Naive thymus-derived CD4-positive, alpha-beta T cell (primary cell): ENCODE data around the gene TMEM97. TPM values are rescaled to one million over a fixed set of nuclear protein-coding genes. Genes with fewer than 3 reads are reported as not detected.
"Not testable (repeated sequence)": the region's sequence is repeated elsewhere in the genome, so short reads cannot be mapped to it uniquely, and the experiment has no call there.

ENCODE experiments used
- ATAC-seq: fragments of 150-1000 bp; cut with Tn5 transposase; 2 replicates; pipeline ENCODE4 v1.10.0; 2021; ENCODE audit warnings: mild to moderate bottlenecking, moderate library complexity
- CTCF ChIA-PET: fragments of 350-600 bp; sonication (Branson Sonifier 250); formaldehyde crosslinking; loops from one replicate; lab custom pipeline; 2021; ENCODE audit warnings: antibody characterized with exemption; lab: Charles Lee
- POLR2A ChIA-PET: fragments of 350-600 bp; sonication (Branson Sonifier 250); formaldehyde crosslinking; loops from one replicate; lab custom pipeline; 2021; ENCODE audit warnings: antibody characterized with exemption, inconsistent platforms; lab: Charles Lee
- DNase-seq, 9 donors: peaks; one replicate each; pipeline versions ENCODE4 v3.0.0 to v3.0.0-alpha.2; 2020 to 2022; ENCODE audit warnings: mixed read lengths in 1 of 9
- H3K27ac ChIP-seq: one replicate; pipeline ENCODE4 v1.7.0; 2013; ENCODE audit warnings: mild to moderate bottlenecking, low read depth, low read length, moderate library complexity
- H3K27me3 ChIP-seq, 2 donors: one replicate each; pipeline ENCODE4 v1.7.0; 2013; ENCODE audit warnings: low read length in 2 of 2, mild to moderate bottlenecking in 2 of 2, moderate library complexity in 2 of 2; ENCODE audit not compliant: control insufficient read depth in 2 of 2, insufficient read depth in 2 of 2
- H3K36me3 ChIP-seq, 3 experiments: 1 replicate in 2 of 3; 2 replicates in 1 of 3; pipeline ENCODE4 v1.7.0; 2013; ENCODE audit warnings: low read length in 3 of 3, mild to moderate bottlenecking in 3 of 3, moderate library complexity in 1 of 3; ENCODE audit not compliant: insufficient read depth in 3 of 3, control insufficient read depth in 2 of 3
- H3K4me1 ChIP-seq, 2 donors: one replicate each; pipeline ENCODE4 v1.7.0; 2013; ENCODE audit warnings: low read length in 2 of 2, mild to moderate bottlenecking in 2 of 2, moderate library complexity in 1 of 2; ENCODE audit not compliant: control insufficient read depth in 2 of 2, insufficient read depth in 2 of 2
- H3K4me3 ChIP-seq: 2 replicates; pipeline ENCODE4 v1.7.0; 2013; ENCODE audit warnings: mild to moderate bottlenecking, low read length
- H3K9me3 ChIP-seq, 3 experiments: 1 replicate in 2 of 3; 2 replicates in 1 of 3; pipeline ENCODE4 v1.7.0; 2013; ENCODE audit warnings: low read length in 3 of 3; ENCODE audit not compliant: control insufficient read depth in 2 of 3
- H3K27ac Mint-ChIP-seq, 9 donors: one replicate each; pipeline ENCODE4 v1.8.0; 2020 to 2022; ENCODE audit warnings: mixed read lengths in 9 of 9, mild to moderate bottlenecking in 8 of 9, moderate library complexity in 5 of 9, inconsistent platforms in 2 of 9
- H3K27me3 Mint-ChIP-seq, 5 donors: one replicate each; pipeline ENCODE4 v1.8.0; 2021 to 2022; ENCODE audit warnings: mixed read lengths in 5 of 5, mild to moderate bottlenecking in 1 of 5
- H3K36me3 Mint-ChIP-seq, 5 donors: one replicate each; pipeline ENCODE4 v1.8.0; 2020 to 2022; ENCODE audit warnings: mixed read lengths in 5 of 5, mild to moderate bottlenecking in 3 of 5, inconsistent platforms in 1 of 5
- H3K4me1 Mint-ChIP-seq, 7 donors: one replicate each; pipeline ENCODE4 v1.8.0; 2020 to 2022; ENCODE audit warnings: mixed read lengths in 7 of 7, mild to moderate bottlenecking in 3 of 7, inconsistent platforms in 1 of 7
- H3K4me3 Mint-ChIP-seq, 10 donors: one replicate each; pipeline ENCODE4 v1.8.0; 2020 to 2022; ENCODE audit warnings: mild to moderate bottlenecking in 10 of 10, mixed read lengths in 10 of 10, moderate library complexity in 6 of 10, inconsistent platforms in 2 of 10
- H3K9me3 Mint-ChIP-seq, 11 donors: one replicate each; pipeline ENCODE4 v1.8.0; 2020 to 2022; ENCODE audit warnings: mixed read lengths in 11 of 11, mild to moderate bottlenecking in 4 of 11, inconsistent platforms in 1 of 11, moderate library complexity in 1 of 11
- intact Hi-C, 2 donors: fragments of 100-400 bp; cut with micrococcal nuclease; formaldehyde crosslinking; loops; one replicate each; pipeline ENCODE4 v1.15.1; 2023
- polyA plus RNA-seq, 2 donors: library from polyadenylated mRNA; unstranded; fragments of 300-500 nt; fragmentation: Illumina TruSeq; gene quantifications; one replicate each; pipeline ENCODE4 v1.2.3, GENCODE V29; 2021
- total RNA-seq, 6 experiments: library from RNA in 5 of 6; stranded (reverse) in 5 of 6; gene quantifications; 1 replicate in 5 of 6; 2 replicates in 1 of 6; pipeline ENCODE4 v1.2.3 and lab custom pipeline; 2021 to 2026

The TMEM97 gene
- total and polyA plus RNA-seq, 7 experiments from 2014 or later: 2.9 to 19.9 (median 6.6) TPM

- ChIA-PET CTCF (no interaction called here), POLR2A (no interaction called here)
- no peak overlapping the region for H3K4me3 Mint-ChIP-seq
- H3K4me1 Mint-ChIP-seq: peaks cover 0 to 4% (median 0%) of the 10 kb centered on the region in 7 donors
- H3K4me3 ChIP-seq: no peak overlapping the region
- no peaks in the 10 kb centered on the region for H3K9me3 ChIP-seq
- H3K27me3 ChIP-seq: no peaks in the 10 kb centered on the region
- intact Hi-C loops: no loop called here
- peaks cover 0 to 27% (median 19%) of the 10 kb centered on the region in 5 donors for H3K27me3 Mint-ChIP-seq
- no peaks in the 10 kb centered on the region for H3K4me1 ChIP-seq
- no peaks in the 10 kb centered on the region for H3K9me3 Mint-ChIP-seq
- ATAC-seq (no peak), DNase-seq (no peak)
- no peak overlapping the region for H3K27ac Mint-ChIP-seq
- no peak overlapping the region for H3K27ac ChIP-seq
- no peaks in the 10 kb centered on the region for H3K36me3 Mint-ChIP-seq
- no peaks in the 10 kb centered on the region for H3K36me3 ChIP-seq
Observed at GRCh38 chr17:28291780-28292330, 27.1 kb upstream of the TMEM97 start.

- intact Hi-C loops, H3K9me3 ChIP-seq, H3K36me3 Mint-ChIP-seq, DNase-seq, ATAC-seq, H3K4me1 Mint-ChIP-seq, CTCF ChIA-PET, H3K27me3 ChIP-seq, H3K27ac Mint-ChIP-seq, H3K4me1 ChIP-seq, POLR2A ChIA-PET, H3K36me3 ChIP-seq, H3K4me3 ChIP-seq, H3K27ac ChIP-seq, H3K4me3 Mint-ChIP-seq, H3K9me3 Mint-ChIP-seq: not testable (repeated sequence)
- H3K27me3 Mint-ChIP-seq: peaks cover 0 to 28% (median 19%) of the 10 kb centered on the region in 5 donors
Observed at GRCh38 chr17:28292878-28293277, 26.1 kb upstream of the TMEM97 start.

GRCh38 chr17:28293994-28294393, 25.0 kb upstream of the TMEM97 start:
- no peaks in the 10 kb centered on the region for H3K9me3 Mint-ChIP-seq
- ChIA-PET CTCF (no interaction called here), POLR2A (no interaction called here)
- no peaks in the 10 kb centered on the region for H3K36me3 Mint-ChIP-seq
- peaks cover 0 to 26% (median 19%) of the 10 kb centered on the region in 5 donors for H3K27me3 Mint-ChIP-seq
- H3K9me3 ChIP-seq: no peaks in the 10 kb centered on the region
- no peaks in the 10 kb centered on the region for H3K36me3 ChIP-seq
- no peaks in the 10 kb centered on the region for H3K4me1 ChIP-seq
- no peak overlapping the region for H3K4me3 Mint-ChIP-seq
- no peaks in the 10 kb centered on the region for H3K27me3 ChIP-seq
- H3K27ac Mint-ChIP-seq: no peak overlapping the region
- H3K4me1 Mint-ChIP-seq: peaks cover 0 to 4% (median 0%) of the 10 kb centered on the region in 7 donors
- peak; percentile 41 for ATAC-seq
- intact Hi-C loops: no loop called here
- H3K4me3 ChIP-seq: no peak overlapping the region
- DNase-seq: no peak
- no peak overlapping the region for H3K27ac ChIP-seq

- H3K27me3 Mint-ChIP-seq: peaks cover 0 to 23% (median 19%) of the 10 kb centered on the region in 5 donors
- H3K4me1 Mint-ChIP-seq: peaks cover 0 to 4% (median 0%) of the 10 kb centered on the region in 7 donors
- no peaks in the 10 kb centered on the region for H3K27me3 ChIP-seq
- H3K9me3 Mint-ChIP-seq: no peaks in the 10 kb centered on the region
- H3K27ac ChIP-seq: no peak overlapping the region
- CTCF ChIA-PET: no interaction called here
- intact Hi-C loops: no loop called here
- DNase-seq: no peak
- no peaks in the 10 kb centered on the region for H3K36me3 ChIP-seq
- no peak for ATAC-seq
- H3K36me3 Mint-ChIP-seq: no peaks in the 10 kb centered on the region
- no peak overlapping the region for H3K4me3 ChIP-seq
- no peak overlapping the region for H3K4me3 Mint-ChIP-seq
- no peak overlapping the region for H3K27ac Mint-ChIP-seq
- H3K4me1 ChIP-seq: no peaks in the 10 kb centered on the region
- POLR2A ChIA-PET: no interaction called here
- no peaks in the 10 kb centered on the region for H3K9me3 ChIP-seq
Observed at GRCh38 chr17:28295677-28296578, 23.1 kb upstream of the TMEM97 start.

GRCh38 chr17:28298449-28298848, 20.6 kb upstream of the TMEM97 start:
- no peaks in the 10 kb centered on the region for H3K4me1 ChIP-seq
- H3K4me3 Mint-ChIP-seq: no peak overlapping the region
- DNase-seq (no peak), ATAC-seq (no peak)
- no peak overlapping the region for H3K27ac Mint-ChIP-seq
- no peaks in the 10 kb centered on the region for H3K9me3 Mint-ChIP-seq
- intact Hi-C loops: no loop called here
- H3K9me3 ChIP-seq: no peaks in the 10 kb centered on the region
- H3K36me3 Mint-ChIP-seq: no peaks in the 10 kb centered on the region
- no peaks in the 10 kb centered on the region for H3K27me3 ChIP-seq
- H3K36me3 ChIP-seq: no peaks in the 10 kb centered on the region
- peaks cover 0 to 18% (median 8%) of the 10 kb centered on the region in 5 donors for H3K27me3 Mint-ChIP-seq
- POLR2A ChIA-PET: no interaction called here
- CTCF ChIA-PET: no interaction called here
- H3K4me3 ChIP-seq: no peak overlapping the region
- H3K4me1 Mint-ChIP-seq: peaks cover 0 to 4% (median 0%) of the 10 kb centered on the region in 7 donors
- no peak overlapping the region for H3K27ac ChIP-seq

GRCh38 chr17:28306954-28307401, 12.0 kb upstream of the TMEM97 start:
- Mint-ChIP-seq H3K27me3 (peaks cover 7 to 44% (median 19%) of the 10 kb centered on the region in 5 donors), H3K4me1 (no peaks in the 10 kb centered on the region), H3K4me3 (no peak overlapping the region), H3K36me3 (peaks cover 0 to 4% (median 0%) of the 10 kb centered on the region in 5 donors), H3K9me3 (no peaks in the 10 kb centered on the region), H3K27ac (no peak overlapping the region)
- CTCF ChIA-PET: no interaction called here
- H3K27ac ChIP-seq: no peak overlapping the region
- H3K4me1 ChIP-seq: no peaks in the 10 kb centered on the region
- ATAC-seq (no peak), DNase-seq (no peak)
- H3K27me3 ChIP-seq: no peaks in the 10 kb centered on the region
- H3K9me3 ChIP-seq: no peaks in the 10 kb centered on the region
- H3K4me3 ChIP-seq: no peak overlapping the region
- POLR2A ChIA-PET: no interaction called here
- no peaks in the 10 kb centered on the region for H3K36me3 ChIP-seq
- intact Hi-C loops: no loop called here
